Activated naive CD4-positive, alpha-beta T cell treated with anti-CD3 and anti-CD28 coated beads, Interleukin-2, amount 50 U/mL, for 16 hours (primary cell): ENCODE data around the gene CHRNA1.
"Not testable (repeated sequence)": the region's sequence is repeated elsewhere in the genome, so short reads cannot be mapped to it uniquely, and the experiment has no call there.

ENCODE experiments used
- DNase-seq: peaks from one replicate; pipeline ENCODE4 v3.0.0-alpha.2; 2020

The CHRNA1 gene

DNA sequence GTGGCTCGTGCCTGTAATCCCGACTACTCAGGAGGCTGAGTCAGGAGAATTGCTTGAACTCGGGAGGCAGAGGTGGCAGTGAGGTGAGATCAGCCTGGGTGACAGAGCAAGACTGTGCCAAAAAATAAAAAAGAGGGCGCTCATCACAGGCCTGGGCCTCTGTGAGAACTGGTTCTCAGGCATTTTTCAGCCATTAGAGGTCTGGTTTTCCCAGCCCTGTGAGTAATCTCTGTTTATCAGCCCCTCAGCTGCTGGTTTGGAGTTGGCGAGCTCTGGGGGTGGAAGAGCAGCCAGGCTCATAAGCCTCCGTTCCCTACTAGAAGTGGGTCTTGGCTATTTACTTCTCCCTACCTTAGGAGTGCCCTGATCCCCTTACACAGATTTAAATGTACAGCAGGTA, 53.1 kb downstream of the CHRNA1 start:
- DNase-seq: no peak

DNA sequence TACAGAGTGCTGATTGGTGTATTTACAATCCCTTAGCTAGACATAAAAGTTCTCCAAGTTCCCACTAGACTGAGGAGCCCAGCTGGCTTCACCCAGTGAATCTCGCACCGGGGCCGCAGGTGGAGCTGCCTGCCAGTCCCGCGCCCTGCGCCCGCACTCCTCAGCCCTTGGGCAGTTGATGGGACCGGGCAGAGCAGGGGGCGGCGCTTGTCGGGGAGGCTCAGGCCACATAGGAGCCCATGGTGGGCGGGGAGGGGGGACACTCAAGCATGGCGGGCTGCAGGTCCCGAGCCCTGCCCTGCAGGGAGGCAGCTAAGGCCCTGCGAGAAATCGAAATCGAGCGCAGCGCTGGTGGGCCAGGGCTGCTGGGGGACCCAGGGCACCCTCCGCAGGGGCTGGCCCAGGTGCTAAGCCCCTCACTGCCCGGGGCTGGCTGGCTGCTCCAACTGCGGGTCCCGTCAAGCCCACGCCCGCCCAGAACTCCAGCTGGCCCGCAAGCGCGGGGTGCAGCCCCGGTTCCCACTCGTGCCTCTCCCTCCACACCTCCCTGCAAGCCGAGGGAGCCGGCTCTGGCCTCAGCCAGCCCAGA, 54.8 kb downstream of the CHRNA1 start:
- DNase-seq: not testable (repeated sequence)

DNA sequence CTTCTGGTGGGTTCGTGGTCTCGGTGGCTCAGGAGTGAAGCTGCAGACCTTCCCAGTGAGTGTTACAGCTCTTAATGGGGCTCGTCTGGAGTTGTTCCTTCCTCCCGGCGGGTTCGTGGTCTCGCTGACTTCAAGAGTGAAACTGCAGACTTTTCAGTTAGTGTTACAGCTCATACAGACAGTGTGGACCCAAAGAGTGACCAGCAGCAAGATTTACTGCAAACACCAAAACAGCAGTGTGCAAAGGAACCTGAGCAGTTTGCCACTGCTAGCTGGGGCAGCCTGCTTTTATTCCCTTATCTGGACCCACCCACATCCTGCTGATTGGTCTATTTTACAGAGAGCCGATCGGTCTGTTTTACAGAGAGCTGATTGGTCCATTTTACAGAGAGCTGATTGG, 55.6 kb downstream of the CHRNA1 start:
- DNase-seq: no peak

DNA sequence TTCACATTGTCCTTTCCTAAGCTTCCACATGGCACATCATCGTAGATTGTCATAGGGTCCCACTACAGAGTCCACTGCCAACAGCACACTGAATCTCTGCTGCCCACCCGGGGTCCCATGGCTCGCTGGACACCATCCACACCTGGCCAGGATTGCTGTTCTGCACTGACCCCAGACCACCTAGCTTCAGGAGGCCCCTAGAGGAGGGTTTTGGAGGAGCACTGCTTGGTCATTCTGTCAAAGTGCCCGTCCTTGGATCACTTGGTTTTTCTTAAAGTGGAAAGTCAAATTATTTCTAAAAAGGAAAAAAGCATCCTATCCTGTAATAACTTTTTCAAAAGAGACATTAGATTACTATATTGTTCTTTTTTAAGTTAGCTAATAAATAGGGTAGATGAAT, 59.0 kb downstream of the CHRNA1 start:
- no peak for DNase-seq

DNA sequence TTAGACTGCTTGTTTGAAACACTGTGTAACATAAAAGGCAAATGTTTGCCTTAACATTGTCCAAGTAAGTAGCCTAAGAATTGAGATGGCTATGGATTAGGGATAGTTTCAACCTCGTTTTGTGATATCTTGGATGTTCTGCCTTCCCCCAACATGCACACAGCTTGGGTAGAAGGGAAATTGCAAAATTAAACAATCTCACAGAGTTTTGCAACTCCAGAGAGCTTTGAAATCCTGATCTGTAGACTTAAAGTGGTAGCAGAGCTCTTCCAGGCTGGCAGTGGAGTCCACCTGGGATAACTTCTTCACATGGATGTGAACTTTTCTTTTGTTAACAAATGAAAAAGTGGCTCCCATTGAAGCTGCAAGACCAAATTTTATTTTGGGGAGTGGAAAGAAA, 59.6 kb downstream of the CHRNA1 start:
- DNase-seq: no peak

DNA sequence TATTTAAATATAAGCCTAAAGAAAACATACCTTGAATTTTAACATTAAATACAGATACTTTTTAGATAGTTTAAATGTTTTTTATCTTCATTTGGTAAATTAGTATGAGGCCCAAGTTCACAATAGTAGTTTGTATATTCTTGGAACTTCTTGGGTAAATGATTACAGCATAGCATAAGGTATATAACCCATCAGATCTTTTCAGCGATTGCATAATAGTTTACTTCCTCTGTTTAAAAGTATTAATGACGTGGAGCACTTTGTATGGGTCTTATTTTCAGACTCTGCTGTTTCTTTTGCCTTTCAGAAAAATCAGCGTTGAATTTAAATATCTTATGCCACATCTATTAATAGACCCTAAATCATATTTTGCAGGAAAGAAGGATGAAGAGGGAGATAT, 60.2 kb downstream of the CHRNA1 start:
- DNase-seq: no peak

DNA sequence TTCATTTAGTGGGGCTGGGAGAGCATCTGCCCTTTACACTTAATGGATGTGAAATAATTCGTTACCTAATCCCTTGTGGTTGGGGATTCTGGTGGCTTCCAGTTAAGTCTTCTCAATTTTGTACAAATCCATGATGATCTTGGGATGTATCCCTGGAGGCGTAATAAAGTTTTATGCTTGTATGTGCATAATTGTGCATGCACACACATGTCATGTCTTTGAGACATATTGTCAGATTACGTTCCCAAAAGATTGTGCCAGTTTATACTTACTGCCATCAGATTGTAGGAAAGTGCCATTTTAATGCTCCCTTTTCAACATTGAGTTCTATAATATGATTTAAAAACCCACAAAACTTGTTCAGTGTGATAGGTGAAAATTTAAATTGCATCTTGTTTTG, 60.8 kb downstream of the CHRNA1 start:
- no peak for DNase-seq

DNA sequence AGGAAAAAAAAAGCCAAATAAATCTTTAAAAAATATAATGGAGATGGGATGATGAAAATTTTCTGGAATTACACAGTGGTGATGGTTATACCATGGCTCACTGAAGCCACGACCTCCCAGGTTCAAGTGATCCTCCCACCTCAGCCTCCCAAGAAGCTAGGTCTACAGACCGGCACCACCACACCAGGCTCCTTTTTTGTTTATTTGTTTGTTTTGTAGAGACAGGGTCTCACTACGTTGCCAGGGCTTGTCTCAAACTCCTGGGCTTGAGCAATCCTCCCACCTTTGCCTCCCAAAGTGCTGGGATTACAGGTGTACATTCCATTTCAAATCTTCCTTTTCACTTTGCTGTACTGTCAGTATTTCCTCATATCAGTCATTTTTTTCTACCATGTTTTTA, 61.7 kb downstream of the CHRNA1 start:
- no peak for DNase-seq

DNA sequence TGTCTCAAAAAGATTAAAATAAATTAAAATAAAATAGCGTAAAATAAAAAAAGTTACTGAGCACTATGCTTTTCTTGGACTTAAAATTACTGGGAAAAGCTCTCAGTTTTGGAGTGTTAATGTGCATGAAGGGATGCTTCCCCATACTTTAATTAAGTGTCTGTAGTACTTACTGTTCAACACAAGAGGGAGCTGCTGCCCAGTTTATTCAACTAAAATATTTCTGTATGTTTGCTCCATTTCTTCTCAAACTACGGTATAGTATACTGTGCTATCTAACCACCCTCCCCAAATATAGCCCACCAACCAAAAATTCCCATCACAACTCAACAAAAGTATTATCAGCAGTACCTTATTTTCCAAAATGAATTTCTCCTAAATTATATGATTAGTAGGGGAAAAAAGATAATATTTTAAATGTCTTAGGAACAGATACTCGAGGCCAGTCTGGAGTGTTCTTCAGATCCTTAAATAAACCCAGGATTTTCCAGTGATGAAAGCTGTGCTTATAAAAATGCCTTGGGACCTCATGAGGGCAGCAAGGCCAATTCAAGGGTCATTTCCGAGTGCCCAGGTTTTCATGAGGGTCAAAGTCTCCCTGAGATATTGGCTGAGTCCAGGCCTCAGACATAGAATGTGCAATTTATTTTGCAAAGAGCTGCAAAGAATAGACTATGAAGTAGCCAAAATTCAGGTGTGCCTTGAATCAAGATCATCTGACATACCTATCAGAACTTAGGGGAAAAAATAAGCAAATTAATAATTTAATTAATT, 64.1 kb downstream of the CHRNA1 start:
- DNase-seq: no peak
